Upper lobe of left lung (tissue), 6 donors: ENCODE data around the gene NT5C1A. TPM values are rescaled to one million over a fixed set of nuclear protein-coding genes. Genes with fewer than 3 reads are reported as not detected.

Experiments
- ATAC-seq, 2 donors: fragments of 200-7000 bp; cut with Tn5 transposase; one replicate each; pipeline ENCODE4 v1.9.1; 2022; ENCODE audit warnings: mild to moderate bottlenecking in 2 of 2, moderate library complexity in 2 of 2; ENCODE audit not compliant: low FRiP score in 2 of 2
- DNase-seq, 2 donors: peaks; one replicate each; pipeline ENCODE4 v3.0.0-alpha.2; 2019 to 2020
- H3K27ac ChIP-seq, 4 donors: fragments of 200-600 bp; sonication (generic); one replicate each; pipeline ENCODE4 v1.5.1; 2016 to 2019
- H3K27me3 ChIP-seq, 4 donors: fragments of 200-600 bp; sonication (generic); one replicate each; pipeline ENCODE4 v1.5.1; 2017 to 2019
- H3K36me3 ChIP-seq, 4 donors: fragments of 200-600 bp; sonication (generic); one replicate each; pipeline ENCODE4 v1.5.1; 2016 to 2019
- H3K4me1 ChIP-seq, 4 donors: fragments of 200-600 bp; sonication (generic); one replicate each; pipeline ENCODE4 v1.5.1; 2018 to 2019
- H3K4me3 ChIP-seq, 4 donors: fragments of 200-600 bp; sonication (generic); one replicate each; pipeline ENCODE4 v1.5.1; 2017 to 2019; ENCODE audit warnings: mild to moderate bottlenecking in 2 of 4, moderate library complexity in 1 of 4
- H3K9me3 ChIP-seq, 4 donors: fragments of 200-600 bp; sonication (generic); one replicate each; pipeline ENCODE4 v1.5.1; 2018 to 2019
- EP300 ChIP-seq, 4 donors: sonication (generic); formaldehyde crosslinking; IDR thresholded peaks; one replicate each; pipeline ENCODE4 v1.5.1; 2017; ENCODE audit warnings: antibody characterized with exemption in 4 of 4, control low read depth in 2 of 4
- POLR2A ChIP-seq, 4 donors: fragments of 450-650 bp; IDR thresholded peaks; one replicate each; pipeline ENCODE4 v1.5.1; 2016 to 2017; ENCODE audit warnings: antibody characterized with exemption in 4 of 4, mild to moderate bottlenecking in 2 of 4
- POLR2AphosphoS5 ChIP-seq, 2 donors: sonication (generic); formaldehyde crosslinking; IDR thresholded peaks; one replicate each; pipeline ENCODE4 v1.5.1; 2017; ENCODE audit warnings: antibody characterized with exemption in 2 of 2
- WGBS, 2 donors: methylation state at CpG; one replicate each; pipeline ENCODE4 v1.1.5; 2017 to 2018; 5-methylcytosine and 5-hydroxymethylcytosine counted together
- total RNA-seq, 6 donors: library from RNA; depleted of rRNA in 4 of 6; stranded (reverse); fragments of >200 nt in 4 of 6; gene quantifications; one replicate each; pipeline versions ENCODE4 v1.1.0 to v1.2.1, GENCODE V29; 2016 to 2021
- TF ChIP-seq, protein P1 (sequence below), 6 experiments: fragments of 450-650 bp in 4 of 6; fragments of 200-600 bp in 2 of 6; sonication (generic) in 2 of 6; IDR thresholded peaks; one replicate each; pipeline ENCODE4 v1.5.1; 2016 to 2019; ENCODE audit warnings: antibody characterized with exemption in 6 of 6
- donor health status: DM: no; HTN: no; CAD: no; lungs with moderate emphysema.
- donor health status: DM: no; HTN: yes; CAD: no; lungs with severe emphysema.

NT5C1A gene
- total RNA-seq, 6 donors from 2014 or later: 0.37 to 5.5 (median 2.6) TPM; not detected in 2

DNA sequence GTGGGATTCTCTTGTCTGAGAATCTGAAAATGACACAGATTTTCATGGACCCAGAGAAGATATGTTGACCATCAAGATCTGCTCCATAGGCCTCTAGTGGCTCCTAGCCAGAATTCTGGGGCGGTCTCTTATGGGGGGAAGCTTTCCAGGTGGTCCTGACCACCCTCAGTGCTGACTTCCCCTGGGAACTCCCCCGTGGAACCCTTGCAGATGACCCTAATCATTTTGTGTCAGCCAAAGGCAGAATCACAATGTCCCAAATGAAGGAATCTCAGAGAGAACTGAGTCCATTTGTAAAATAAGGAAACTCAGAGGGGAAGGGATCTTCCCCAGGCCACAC is 36.1 kb downstream of the NT5C1A start:
- whole genome bisulfite sequencing, 2 donors: 64 to 70% methylated on average over 2 of the region's 2 CpGs
- Histone ChIP-seq H3K27me3 (peaks cover 0 to 8% (median 0%) of the 10 kb centered on the region in 4 donors), H3K36me3 (peaks cover 0 to 8% (median 0%) of the 10 kb centered on the region in 4 donors), H3K9me3 (no peaks in the 10 kb centered on the region), H3K4me3 (peak overlapping the region in 3 of 4 donors; percentile 0 to 75 (median 10)), H3K4me1 (peaks cover 5 to 34% (median 14%) of the 10 kb centered on the region in 4 donors), H3K27ac (peak overlapping the region; percentile 43 to 62 (median 56))
- DNase-seq (no peak), ATAC-seq (no peak)
- TF ChIP-seq POLR2AphosphoS5 (IDR thresholded peaks at IDR 0.05) (no peak), EP300 (IDR thresholded peaks at IDR 0.05) (no peak), POLR2A (IDR thresholded peaks at IDR 0.05) (no peak)
- TF ChIP-seq, protein P1, sequence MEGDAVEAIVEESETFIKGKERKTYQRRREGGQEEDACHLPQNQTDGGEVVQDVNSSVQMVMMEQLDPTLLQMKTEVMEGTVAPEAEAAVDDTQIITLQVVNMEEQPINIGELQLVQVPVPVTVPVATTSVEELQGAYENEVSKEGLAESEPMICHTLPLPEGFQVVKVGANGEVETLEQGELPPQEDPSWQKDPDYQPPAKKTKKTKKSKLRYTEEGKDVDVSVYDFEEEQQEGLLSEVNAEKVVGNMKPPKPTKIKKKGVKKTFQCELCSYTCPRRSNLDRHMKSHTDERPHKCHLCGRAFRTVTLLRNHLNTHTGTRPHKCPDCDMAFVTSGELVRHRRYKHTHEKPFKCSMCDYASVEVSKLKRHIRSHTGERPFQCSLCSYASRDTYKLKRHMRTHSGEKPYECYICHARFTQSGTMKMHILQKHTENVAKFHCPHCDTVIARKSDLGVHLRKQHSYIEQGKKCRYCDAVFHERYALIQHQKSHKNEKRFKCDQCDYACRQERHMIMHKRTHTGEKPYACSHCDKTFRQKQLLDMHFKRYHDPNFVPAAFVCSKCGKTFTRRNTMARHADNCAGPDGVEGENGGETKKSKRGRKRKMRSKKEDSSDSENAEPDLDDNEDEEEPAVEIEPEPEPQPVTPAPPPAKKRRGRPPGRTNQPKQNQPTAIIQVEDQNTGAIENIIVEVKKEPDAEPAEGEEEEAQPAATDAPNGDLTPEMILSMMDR (IDR thresholded peaks at IDR 0.05): no peak

GRCh38 chr1:39635205-39635870 is 36.6 kb downstream of the NT5C1A start:
- Histone ChIP-seq H3K9me3 (no peaks in the 10 kb centered on the region), H3K27ac (peak overlapping the region; percentile 43 to 62 (median 56)), H3K4me1 (peaks cover 5 to 34% (median 12%) of the 10 kb centered on the region in 4 donors), H3K36me3 (peaks cover 0 to 13% (median 1%) of the 10 kb centered on the region in 4 donors), H3K4me3 (peak overlapping the region in 2 of 4 donors; percentile 0 to 75), H3K27me3 (peaks cover 0 to 8% (median 0%) of the 10 kb centered on the region in 4 donors)
- no peak for TF ChIP-seq POLR2A (IDR thresholded peaks at IDR 0.05)
- TF ChIP-seq, protein P1 (IDR thresholded peaks at IDR 0.05): no peak
- TF ChIP-seq POLR2AphosphoS5 (IDR thresholded peaks at IDR 0.05): peak in 1 of 2 donors; percentile 33
- no peak for ATAC-seq
- no peak for DNase-seq
- 74 to 76% methylated on average over 12 of the region's 12 CpGs for WGBS, 2 donors

- peaks cover 0 to 21% (median 3%) of the 10 kb centered on the region in 4 donors for H3K36me3 ChIP-seq
- no peaks in the 10 kb centered on the region for H3K27me3 ChIP-seq
- TF ChIP-seq EP300 (IDR thresholded peaks at IDR 0.05): no peak
- TF ChIP-seq POLR2AphosphoS5 (IDR thresholded peaks at IDR 0.05): no peak
- no peak for TF ChIP-seq POLR2A (IDR thresholded peaks at IDR 0.05)
- TF ChIP-seq, protein P1 (IDR thresholded peaks at IDR 0.05): no peak
- ATAC-seq (no peak), DNase-seq (no peak)
- peak overlapping the region in 3 of 4 donors; percentile 18 to 39 (median 35) for H3K4me3 ChIP-seq
- peaks cover 0 to 16% (median 4%) of the 10 kb centered on the region in 4 donors for H3K4me1 ChIP-seq
- H3K9me3 ChIP-seq: no peaks in the 10 kb centered on the region
- peak overlapping the region in 3 of 4 donors; percentile 0 to 75 (median 21) for H3K27ac ChIP-seq
- WGBS, 2 donors: 94 to 96% methylated on average over 2 to 3 of the region's 3 CpGs
Measured at GRCh38 chr1:39633422-39633821, 38.5 kb downstream of the NT5C1A start.

- 55% methylated on average over 23 of the region's 61 CpGs; no CpG with 5 or more reads in 1 of the 2 donors for WGBS, 2 donors
- no peaks in the 10 kb centered on the region for H3K9me3 ChIP-seq
- H3K36me3 ChIP-seq: peaks cover 0 to 22% (median 3%) of the 10 kb centered on the region in 4 donors
- peaks cover 0 to 14% (median 4%) of the 10 kb centered on the region in 4 donors for H3K4me1 ChIP-seq
- TF ChIP-seq POLR2A (IDR thresholded peaks at IDR 0.05): no peak
- no peak for TF ChIP-seq POLR2AphosphoS5 (IDR thresholded peaks at IDR 0.05)
- TF ChIP-seq, protein P1 (IDR thresholded peaks at IDR 0.05): no peak
- TF ChIP-seq EP300 (IDR thresholded peaks at IDR 0.05): no peak
- ATAC-seq (peak in 1 of 2 donors; percentile 91), DNase-seq (peak; percentile 39 to 93)
- peak overlapping the region in 3 of 4 donors; percentile 18 to 39 (median 35) for H3K4me3 ChIP-seq
- H3K27ac ChIP-seq: peak overlapping the region; percentile 54 to 75 (median 68)
- no peaks in the 10 kb centered on the region for H3K27me3 ChIP-seq
Measured at GRCh38 chr1:39632682-39633417, 39.1 kb downstream of the NT5C1A start.
